IPS DF 6.9 (cell line): ENCODE measurements around the gene MAPK10.

Experiments
- DNase-seq: peaks from one replicate; pipeline ENCODE4 v3.0.0-alpha.2; 2013; ENCODE audit warnings: low read depth, low spot score
- H3K27ac ChIP-seq: one replicate; pipeline ENCODE4 v1.5.1; 2013; ENCODE audit warnings: low read length, control low read depth
- H3K27me3 ChIP-seq: 2 replicates; pipeline ENCODE4 v1.6.1; 2013; ENCODE audit warnings: mild to moderate bottlenecking, low read length; ENCODE audit not compliant: control insufficient read depth, insufficient read depth
- H3K36me3 ChIP-seq: 2 replicates; pipeline ENCODE4 v1.6.1; 2013; ENCODE audit warnings: low read length; ENCODE audit not compliant: control insufficient read depth, insufficient read depth
- H3K4me1 ChIP-seq: 2 replicates; pipeline ENCODE4 v1.6.1; 2013; ENCODE audit warnings: low read length; ENCODE audit not compliant: control insufficient read depth, insufficient read depth
- H3K4me3 ChIP-seq: 2 replicates; pipeline ENCODE4 v1.5.1; 2013; ENCODE audit warnings: mild to moderate bottlenecking, low read length
- H3K9me3 ChIP-seq: 2 replicates; pipeline ENCODE4 v1.6.1; 2013; ENCODE audit warnings: low read length, inconsistent platforms; ENCODE audit not compliant: control insufficient read depth, insufficient read depth
- WGBS: extraction: QIAGEN DNeasy Blood & Tissue Kit; methylation state at CpG from one replicate; pipeline ENCODE4 v1.1.7; 2013; ENCODE audit warnings: mixed read lengths, missing lambda C conversion rate; ENCODE audit not compliant: insufficient read length, insufficient coverage; 5-methylcytosine and 5-hydroxymethylcytosine counted together

Gene MAPK10

DNA sequence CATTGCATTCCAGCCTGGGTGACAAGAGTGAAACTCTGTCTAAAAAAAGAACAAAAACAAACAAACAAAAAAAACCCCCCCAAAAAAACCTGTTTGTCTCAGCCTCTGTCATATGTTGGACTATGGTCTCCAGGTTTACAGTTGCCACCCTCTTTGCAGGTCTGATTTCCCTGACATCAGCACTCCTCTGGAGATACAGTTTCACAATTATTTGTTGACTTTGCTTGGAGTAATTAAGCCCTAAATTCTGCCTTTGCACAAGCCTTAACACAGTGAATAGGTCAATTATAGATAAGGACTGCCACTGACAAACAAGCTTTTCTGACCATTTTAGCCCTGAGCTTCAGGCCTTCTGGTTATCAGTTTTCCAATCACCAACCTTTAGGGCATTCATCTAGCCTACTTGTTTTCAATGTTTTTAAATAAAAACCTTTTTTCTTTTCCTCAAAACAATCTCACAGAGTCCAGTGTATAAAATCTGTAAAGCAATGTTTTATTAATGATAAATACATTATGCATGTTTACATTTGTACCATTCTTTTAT lies 20.4 kb upstream of the MAPK10 start:
- H3K27me3 ChIP-seq, result no peaks in the 10 kb centered on the region
- DNase-seq, result no peak
- peaks cover 1% of the 10 kb centered on the region; the same call in 1 of the 2 replicates for H3K9me3 ChIP-seq

GRCh38 chr4:86376850-86377249 lies 17.0 kb upstream of the MAPK10 start:
- H3K4me1 ChIP-seq, result no peaks in the 10 kb centered on the region
- WGBS, result no CpG with 5 or more reads among the region's 1 CpG
- DNase-seq, result no peak
- no peaks in the 10 kb centered on the region for H3K27me3 ChIP-seq
- no peak overlapping the region for H3K4me3 ChIP-seq
- H3K36me3 ChIP-seq, result no peaks in the 10 kb centered on the region
- H3K9me3 ChIP-seq, result peaks cover 1% of the 10 kb centered on the region; the same call in 1 of the 2 replicates
- H3K27ac ChIP-seq, result no peak overlapping the region

More for the DNA sequence above, 20.4 kb upstream of the MAPK10 start:
- Histone ChIP-seq H3K36me3 (no peaks in the 10 kb centered on the region), H3K27ac (no peak overlapping the region), H3K4me1 (no peaks in the 10 kb centered on the region), H3K4me3 (no peak overlapping the region)

GRCh38 chr4:86368433-86368832 lies 8.6 kb upstream of the MAPK10 start:
- Histone ChIP-seq H3K36me3 (no peaks in the 10 kb centered on the region), H3K4me3 (no peak overlapping the region), H3K9me3 (no peaks in the 10 kb centered on the region), H3K27ac (no peak overlapping the region), H3K4me1 (no peaks in the 10 kb centered on the region), H3K27me3 (no peaks in the 10 kb centered on the region)
- no CpG with 5 or more reads among the region's 4 CpGs for WGBS
- no peak for DNase-seq

GRCh38 chr4:86367577-86367976 lies 7.7 kb upstream of the MAPK10 start:
- Histone ChIP-seq H3K27me3 (no peaks in the 10 kb centered on the region), H3K4me1 (no peaks in the 10 kb centered on the region), H3K9me3 (no peaks in the 10 kb centered on the region), H3K27ac (no peak overlapping the region), H3K36me3 (no peaks in the 10 kb centered on the region), H3K4me3 (no peak overlapping the region)
- no peak for DNase-seq
- no CpG with 5 or more reads among the region's 1 CpG for WGBS

- Histone ChIP-seq H3K27me3 (no peaks in the 10 kb centered on the region), H3K36me3 (no peaks in the 10 kb centered on the region), H3K4me3 (no peak overlapping the region), H3K4me1 (no peaks in the 10 kb centered on the region), H3K9me3 (no peaks in the 10 kb centered on the region), H3K27ac (no peak overlapping the region)
- no CpG with 5 or more reads among the region's 1 CpG for WGBS
- DNase-seq, result no peak
These were observed 7.1 kb upstream of the MAPK10 start for GRCh38 chr4:86366920-86367319.

DNA sequence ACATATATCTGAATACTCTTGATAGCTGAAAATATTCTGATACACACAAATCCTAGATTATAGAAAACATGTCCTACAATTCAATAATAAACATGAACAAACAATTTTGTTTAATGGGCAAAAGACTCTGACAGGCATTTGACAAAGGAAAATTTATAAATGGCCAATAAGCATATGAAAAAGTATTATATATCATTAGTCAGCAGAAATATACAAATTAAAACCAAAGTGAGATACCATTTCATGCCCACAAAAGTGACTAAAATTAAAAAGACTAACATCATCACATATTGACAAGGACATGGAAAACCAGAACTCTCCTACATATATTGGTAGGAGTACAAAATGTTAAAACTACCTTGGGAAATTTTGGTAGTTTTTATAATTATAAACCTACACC lies 2.7 kb upstream of the MAPK10 start:
- Histone ChIP-seq H3K4me1 (peaks cover 4% of the 10 kb centered on the region; the same call in 1 of the 2 replicates), H3K27ac (no peak overlapping the region), H3K27me3 (no peaks in the 10 kb centered on the region), H3K9me3 (no peaks in the 10 kb centered on the region), H3K4me3 (no peak overlapping the region), H3K36me3 (no peaks in the 10 kb centered on the region)
- no peak for DNase-seq

DNA sequence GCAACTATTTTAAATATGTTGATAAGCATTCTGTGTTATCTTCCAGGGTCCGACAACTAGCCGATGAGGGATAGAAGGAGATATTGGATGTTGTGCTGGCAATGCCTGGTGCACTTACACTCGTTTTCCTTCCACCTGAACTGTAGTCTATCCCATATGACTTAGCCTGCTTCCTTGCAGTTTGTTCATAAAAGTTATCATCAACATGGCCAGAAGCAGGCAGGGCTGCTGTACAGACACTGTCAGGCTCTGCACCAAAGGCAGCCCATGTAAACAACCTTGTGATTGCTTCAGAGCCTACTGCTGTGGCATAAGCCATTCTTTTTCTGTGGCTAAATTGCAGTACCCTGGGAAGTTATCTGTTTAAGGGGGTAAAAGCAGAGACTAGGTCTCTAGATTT lies 1.6 kb downstream of the MAPK10 start:
- DNase-seq, result no peak
- no peaks in the 10 kb centered on the region for H3K36me3 ChIP-seq
- WGBS, result no CpG with 5 or more reads among the region's 3 CpGs
- H3K4me3 ChIP-seq, result no peak overlapping the region
- no peaks in the 10 kb centered on the region for H3K9me3 ChIP-seq
- H3K27me3 ChIP-seq, result no peaks in the 10 kb centered on the region
- no peak overlapping the region for H3K27ac ChIP-seq
- peaks cover 4% of the 10 kb centered on the region; the same call in 1 of the 2 replicates for H3K4me1 ChIP-seq

DNA sequence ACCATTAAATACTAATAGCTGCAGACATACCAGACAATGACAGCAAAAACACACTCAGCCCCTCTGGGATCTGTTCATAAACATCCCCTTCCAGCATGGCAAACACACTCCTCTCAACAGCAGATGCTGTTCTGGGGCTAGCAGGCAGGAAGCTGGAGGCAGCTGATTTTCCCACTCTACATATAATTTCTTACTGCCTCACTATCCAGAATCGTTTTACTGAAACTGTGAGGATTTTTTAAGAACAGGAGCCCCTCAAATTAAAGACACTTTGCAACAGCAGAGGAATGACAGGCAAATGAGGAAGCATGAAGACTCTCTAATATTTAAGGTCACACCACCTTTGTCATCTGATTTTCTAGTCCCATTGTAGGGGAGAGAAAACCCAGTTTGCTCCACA lies 2.2 kb downstream of the MAPK10 start:
- peaks cover 4% of the 10 kb centered on the region; the same call in 1 of the 2 replicates for H3K4me1 ChIP-seq
- no peak for DNase-seq
- WGBS, result no CpG with 5 or more reads among the region's 1 CpG
- H3K27ac ChIP-seq, result no peak overlapping the region
- H3K36me3 ChIP-seq, result no peaks in the 10 kb centered on the region
- no peaks in the 10 kb centered on the region for H3K9me3 ChIP-seq
- H3K27me3 ChIP-seq, result no peaks in the 10 kb centered on the region
- H3K4me3 ChIP-seq, result no peak overlapping the region

- Histone ChIP-seq H3K27ac (no peak overlapping the region), H3K4me3 (no peak overlapping the region), H3K27me3 (no peaks in the 10 kb centered on the region), H3K36me3 (no peaks in the 10 kb centered on the region), H3K9me3 (no peaks in the 10 kb centered on the region), H3K4me1 (peaks cover 6% of the 10 kb centered on the region; the same call in 1 of the 2 replicates)
- DNase-seq, result no peak
- no CpG with 5 or more reads among the region's 4 CpGs for WGBS
These were observed 3.2 kb downstream of the MAPK10 start for GRCh38 chr4:86356425-86357210.

GRCh38 chr4:86354390-86354789 lies 5.5 kb downstream of the MAPK10 start:
- Histone ChIP-seq H3K36me3 (no peaks in the 10 kb centered on the region), H3K9me3 (no peaks in the 10 kb centered on the region), H3K4me1 (peaks cover 4% of the 10 kb centered on the region; the same call in 1 of the 2 replicates), H3K4me3 (no peak overlapping the region), H3K27ac (no peak overlapping the region), H3K27me3 (no peaks in the 10 kb centered on the region)
- DNase-seq, result no peak
- no CpG with 5 or more reads among the region's 2 CpGs for WGBS

DNA sequence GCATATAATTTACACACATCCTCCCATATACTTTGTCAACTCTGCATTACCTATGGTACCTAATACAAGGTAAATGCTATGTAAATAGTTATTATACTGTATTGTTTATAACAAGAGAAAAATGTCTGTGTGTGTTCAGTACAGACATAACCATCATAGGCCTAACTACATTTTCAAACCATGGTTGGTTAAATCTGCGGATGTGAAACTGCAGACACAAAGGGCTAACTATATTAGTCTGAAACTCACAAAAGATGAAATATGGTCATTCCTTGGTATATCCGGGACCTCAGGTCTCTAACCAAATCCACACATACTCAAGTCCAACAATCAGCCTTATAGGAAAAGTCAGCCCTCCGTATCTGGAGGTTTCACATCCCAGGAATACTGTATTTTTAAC lies 13.5 kb downstream of the MAPK10 start:
- no peaks in the 10 kb centered on the region for H3K27me3 ChIP-seq
- H3K4me3 ChIP-seq, result no peak overlapping the region
- no peak for DNase-seq
- H3K9me3 ChIP-seq, result no peaks in the 10 kb centered on the region
- H3K27ac ChIP-seq, result no peak overlapping the region
- WGBS, result no CpG with 5 or more reads among the region's 3 CpGs
- no peaks in the 10 kb centered on the region for H3K36me3 ChIP-seq
- no peaks in the 10 kb centered on the region for H3K4me1 ChIP-seq
